ENCODE measurements around the gene UQCRQ.

Gene UQCRQ

GRCh38 chr5:132916086-132916485 is 49.6 kb downstream of the UQCRQ start:
- no peak for DNase-seq (ENCODE audit: low read depth)
